ENCODE measurements around the gene SIRPG. TPM values are rescaled to one million over a fixed set of nuclear protein-coding genes. Genes with fewer than 3 reads are reported as not detected.
"Not testable (repeated sequence)": the region's sequence is repeated elsewhere in the genome, so short reads cannot be mapped to it uniquely, and the experiment has no call there.

The SIRPG gene
- polyA plus RNA-seq, result under 1 TPM; 0.62 to 0.79 TPM

DNA sequence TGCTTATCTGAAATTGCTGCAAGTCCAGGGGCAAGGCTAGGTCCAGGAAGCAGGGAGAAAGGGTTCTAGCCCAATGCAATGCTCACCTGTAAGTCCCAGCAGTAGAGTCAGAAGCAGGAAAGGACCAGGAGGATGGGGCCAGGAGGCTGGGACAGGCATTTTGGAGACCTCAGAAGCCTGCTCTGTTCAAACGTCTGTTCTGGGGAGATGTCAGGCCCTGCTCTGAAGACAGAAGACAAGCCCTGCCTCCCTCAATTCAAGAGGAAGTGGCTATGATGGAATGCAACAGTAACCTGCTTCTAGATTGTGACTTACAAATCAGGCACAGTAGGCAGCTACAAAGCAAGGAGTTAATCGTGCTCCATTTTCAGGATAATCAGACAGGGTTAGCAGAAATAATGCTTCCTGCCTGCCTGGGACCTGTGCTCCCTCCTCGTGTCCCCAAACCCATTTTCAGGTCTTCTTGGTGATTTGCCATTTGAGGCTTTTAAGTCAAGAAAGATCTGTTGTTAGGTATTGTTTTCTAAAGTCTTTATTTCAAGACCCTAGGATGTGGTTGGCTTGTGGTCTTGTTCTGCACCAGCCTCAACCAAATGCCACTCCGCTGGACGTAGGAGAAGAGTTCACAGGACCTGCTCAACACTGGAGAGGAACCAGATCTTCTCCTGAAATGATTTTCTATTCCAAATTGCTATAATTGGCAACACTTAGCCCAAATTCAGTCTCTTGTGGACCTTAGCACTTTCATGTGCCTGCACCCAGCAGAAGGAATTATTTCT is at the start of gene SIRPG:
SIRPG (minus strand) TSS at position 224 of the 779 bp plus-strand sequence; CDS start at position 159, 65 bp downstream.
- Histone ChIP-seq H3K4me3 (ENCODE audit: low read depth in 1 of 2, low read length in 2 of 2) (no peak within 1 kb of the TSS), H3K27ac (ENCODE audit: low read depth in 2 of 2, low read length in 1 of 2) (peak within 1 kb of the TSS; percentile 13 to 15), H3K36me3 (ENCODE audit: control insufficient read depth in 2 of 2, insufficient read depth in 2 of 2, low read length in 1 of 2) (no peaks in the 10 kb centered on the region), H3K9me3 (ENCODE audit: control insufficient read depth in 2 of 2, insufficient read depth in 1 of 2, low read depth in 1 of 2, low read length in 1 of 2) (no peaks in the 10 kb centered on the region), H3K27me3 (ENCODE audit: control insufficient read depth in 1 of 2, insufficient read depth in 2 of 2, low read length in 2 of 2) (no peaks in the 10 kb centered on the region), H3K4me1 (ENCODE audit: control insufficient read depth in 2 of 2, insufficient read depth in 2 of 2, low read length in 1 of 2) (no peaks in the 10 kb centered on the region)
- WGBS, 2 donors, result 59% methylated on average over 5 of the region's 5 CpGs

DNA sequence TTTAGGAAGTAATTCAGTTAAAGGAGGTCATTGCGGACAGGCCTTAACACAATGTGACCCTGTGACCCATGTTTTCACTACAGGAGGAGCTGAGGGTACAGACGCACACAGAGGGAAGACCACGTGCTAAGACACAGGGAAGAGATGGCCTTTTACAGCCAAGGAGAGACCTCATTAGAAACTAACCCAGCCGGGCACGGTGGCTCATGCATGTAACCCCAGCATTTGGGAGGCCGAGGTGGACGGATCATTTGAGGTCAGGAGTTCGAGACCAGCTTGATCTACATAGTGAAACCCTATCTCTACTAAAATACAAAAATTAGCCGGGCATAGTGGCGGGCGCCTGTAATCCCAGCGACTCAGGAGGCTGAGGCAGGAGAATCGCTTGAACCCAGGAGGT is 49.3 kb upstream of the SIRPG start:
- not testable (repeated sequence) for H3K36me3 ChIP-seq (ENCODE audit: control insufficient read depth in 2 of 2, insufficient read depth in 2 of 2, low read length in 1 of 2); H3K27me3 ChIP-seq (ENCODE audit: control insufficient read depth in 1 of 2, insufficient read depth in 2 of 2, low read length in 2 of 2); H3K4me3 ChIP-seq (ENCODE audit: low read depth in 1 of 2, low read length in 2 of 2); H3K9me3 ChIP-seq (ENCODE audit: control insufficient read depth in 2 of 2, insufficient read depth in 1 of 2, low read depth in 1 of 2, low read length in 1 of 2); H3K4me1 ChIP-seq (ENCODE audit: control insufficient read depth in 2 of 2, insufficient read depth in 2 of 2, low read length in 1 of 2); H3K27ac ChIP-seq (ENCODE audit: low read depth in 2 of 2, low read length in 1 of 2)
- WGBS, 2 donors, result 89 to 91% methylated on average over 13 of the region's 13 CpGs

GRCh38 chr20:1706079-1706478 is 48.5 kb upstream of the SIRPG start:
- H3K27me3 ChIP-seq (ENCODE audit: control insufficient read depth in 1 of 2, insufficient read depth in 2 of 2, low read length in 2 of 2), result peaks cover 0 to 2% of the 10 kb centered on the region in 2 donors
- no peaks in the 10 kb centered on the region for H3K4me1 ChIP-seq (ENCODE audit: control insufficient read depth in 2 of 2, insufficient read depth in 2 of 2, low read length in 1 of 2)
- WGBS, 2 donors, result 56 to 81% methylated on average over 1 of the region's 1 CpG
- H3K4me3 ChIP-seq (ENCODE audit: low read depth in 1 of 2, low read length in 2 of 2), result no peak overlapping the region
- no peak overlapping the region for H3K27ac ChIP-seq (ENCODE audit: low read depth in 2 of 2, low read length in 1 of 2)
- H3K36me3 ChIP-seq (ENCODE audit: control insufficient read depth in 2 of 2, insufficient read depth in 2 of 2, low read length in 1 of 2), result no peaks in the 10 kb centered on the region
- H3K9me3 ChIP-seq (ENCODE audit: control insufficient read depth in 2 of 2, insufficient read depth in 1 of 2, low read depth in 1 of 2, low read length in 1 of 2), result peaks cover 0 to 4% of the 10 kb centered on the region in 2 donors

DNA sequence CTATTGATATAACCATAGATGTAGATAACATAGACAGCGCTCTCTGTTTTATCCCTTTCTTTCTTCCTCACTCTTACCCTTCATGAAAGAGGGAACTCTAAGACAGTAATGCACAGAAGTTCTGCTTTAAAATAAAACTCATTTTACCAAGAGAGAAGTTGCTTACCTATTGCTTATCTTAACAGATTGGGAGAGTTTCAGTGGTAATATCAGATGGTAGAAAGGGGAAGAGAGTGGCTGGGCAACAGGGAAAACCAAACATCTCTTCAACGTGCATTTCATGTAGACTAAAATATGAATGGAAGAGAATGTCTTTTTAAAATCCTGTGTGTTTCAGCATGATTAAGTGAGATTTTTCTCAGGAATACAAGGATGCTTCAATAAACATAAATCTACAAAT is 45.3 kb upstream of the SIRPG start:
- Histone ChIP-seq H3K36me3 (ENCODE audit: control insufficient read depth in 2 of 2, insufficient read depth in 2 of 2, low read length in 1 of 2) (no peaks in the 10 kb centered on the region), H3K9me3 (ENCODE audit: control insufficient read depth in 2 of 2, insufficient read depth in 1 of 2, low read depth in 1 of 2, low read length in 1 of 2) (no peaks in the 10 kb centered on the region), H3K4me3 (ENCODE audit: low read depth in 1 of 2, low read length in 2 of 2) (no peak overlapping the region), H3K27ac (ENCODE audit: low read depth in 2 of 2, low read length in 1 of 2) (no peak overlapping the region), H3K27me3 (ENCODE audit: control insufficient read depth in 1 of 2, insufficient read depth in 2 of 2, low read length in 2 of 2) (peaks cover 0 to 2% of the 10 kb centered on the region in 2 donors), H3K4me1 (ENCODE audit: control insufficient read depth in 2 of 2, insufficient read depth in 2 of 2, low read length in 1 of 2) (no peaks in the 10 kb centered on the region)
- WGBS, 2 donors, result 65 to 81% methylated on average over 2 of the region's 2 CpGs

DNA sequence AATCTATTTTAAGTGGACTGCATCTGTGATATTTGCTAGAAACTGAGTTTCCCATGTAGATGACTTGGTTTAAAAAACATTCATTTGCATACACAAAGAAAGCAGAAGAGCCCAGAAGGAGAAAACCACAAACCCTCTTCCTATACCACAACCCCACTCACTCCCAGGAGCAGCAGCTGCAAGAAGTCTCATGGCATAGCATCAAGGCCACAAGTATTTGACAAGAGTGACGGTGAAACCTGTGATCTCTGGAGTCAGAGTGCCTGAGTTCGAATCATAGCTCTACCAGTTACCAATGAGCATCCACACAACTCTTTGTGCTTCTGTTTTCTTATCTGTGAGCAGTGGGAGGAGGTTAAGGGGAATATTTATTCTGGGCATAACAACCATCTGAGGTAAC is 44.7 kb upstream of the SIRPG start:
- H3K4me1 ChIP-seq (ENCODE audit: control insufficient read depth in 2 of 2, insufficient read depth in 2 of 2, low read length in 1 of 2), result no peaks in the 10 kb centered on the region
- peaks cover 0 to 2% of the 10 kb centered on the region in 2 donors for H3K27me3 ChIP-seq (ENCODE audit: control insufficient read depth in 1 of 2, insufficient read depth in 2 of 2, low read length in 2 of 2)
- 64 to 71% methylated on average over 2 of the region's 2 CpGs for WGBS, 2 donors
- H3K36me3 ChIP-seq (ENCODE audit: control insufficient read depth in 2 of 2, insufficient read depth in 2 of 2, low read length in 1 of 2), result no peaks in the 10 kb centered on the region
- H3K9me3 ChIP-seq (ENCODE audit: control insufficient read depth in 2 of 2, insufficient read depth in 1 of 2, low read depth in 1 of 2, low read length in 1 of 2), result no peaks in the 10 kb centered on the region
- H3K27ac ChIP-seq (ENCODE audit: low read depth in 2 of 2, low read length in 1 of 2), result no peak overlapping the region
- no peak overlapping the region for H3K4me3 ChIP-seq (ENCODE audit: low read depth in 1 of 2, low read length in 2 of 2)

GRCh38 chr20:1700990-1701389 is 43.4 kb upstream of the SIRPG start:
- H3K36me3 ChIP-seq (ENCODE audit: control insufficient read depth in 2 of 2, insufficient read depth in 2 of 2, low read length in 1 of 2), result no peaks in the 10 kb centered on the region
- H3K4me1 ChIP-seq (ENCODE audit: control insufficient read depth in 2 of 2, insufficient read depth in 2 of 2, low read length in 1 of 2), result peaks cover 0 to 3% of the 10 kb centered on the region in 2 donors
- H3K27me3 ChIP-seq (ENCODE audit: control insufficient read depth in 1 of 2, insufficient read depth in 2 of 2, low read length in 2 of 2), result no peaks in the 10 kb centered on the region
- no peaks in the 10 kb centered on the region for H3K9me3 ChIP-seq (ENCODE audit: control insufficient read depth in 2 of 2, insufficient read depth in 1 of 2, low read depth in 1 of 2, low read length in 1 of 2)
- no peak overlapping the region for H3K27ac ChIP-seq (ENCODE audit: low read depth in 2 of 2, low read length in 1 of 2)
- H3K4me3 ChIP-seq (ENCODE audit: low read depth in 1 of 2, low read length in 2 of 2), result no peak overlapping the region
- WGBS, 2 donors, result 67 to 82% methylated on average over 1 of the region's 1 CpG

DNA sequence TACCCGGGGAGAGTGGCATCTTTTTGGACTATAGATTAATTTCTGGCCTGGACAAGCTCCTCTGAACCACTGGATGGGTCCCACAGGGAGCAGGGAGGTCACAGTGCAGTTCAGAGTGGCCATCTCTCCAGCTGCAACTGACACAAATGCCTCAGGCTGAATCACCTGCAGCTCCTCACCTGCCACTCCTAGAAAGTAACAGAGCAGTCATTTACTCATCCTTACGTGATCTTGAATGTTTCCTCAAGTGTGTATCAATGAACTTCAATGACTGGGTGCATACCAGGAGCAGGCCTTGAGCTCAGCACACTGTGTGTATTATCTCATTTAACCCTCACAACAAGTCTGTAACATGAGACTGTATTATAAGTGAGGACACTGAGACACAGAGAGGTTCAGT is 40.0 kb upstream of the SIRPG start:
- no peak overlapping the region for H3K4me3 ChIP-seq (ENCODE audit: low read depth in 1 of 2, low read length in 2 of 2)
- H3K27me3 ChIP-seq (ENCODE audit: control insufficient read depth in 1 of 2, insufficient read depth in 2 of 2, low read length in 2 of 2), result no peaks in the 10 kb centered on the region
- H3K9me3 ChIP-seq (ENCODE audit: control insufficient read depth in 2 of 2, insufficient read depth in 1 of 2, low read depth in 1 of 2, low read length in 1 of 2), result no peaks in the 10 kb centered on the region
- peaks cover 0 to 3% of the 10 kb centered on the region in 2 donors for H3K4me1 ChIP-seq (ENCODE audit: control insufficient read depth in 2 of 2, insufficient read depth in 2 of 2, low read length in 1 of 2)
- no peaks in the 10 kb centered on the region for H3K36me3 ChIP-seq (ENCODE audit: control insufficient read depth in 2 of 2, insufficient read depth in 2 of 2, low read length in 1 of 2)
- 60 to 76% methylated on average over 2 of the region's 2 CpGs for WGBS, 2 donors
- no peak overlapping the region for H3K27ac ChIP-seq (ENCODE audit: low read depth in 2 of 2, low read length in 1 of 2)

DNA sequence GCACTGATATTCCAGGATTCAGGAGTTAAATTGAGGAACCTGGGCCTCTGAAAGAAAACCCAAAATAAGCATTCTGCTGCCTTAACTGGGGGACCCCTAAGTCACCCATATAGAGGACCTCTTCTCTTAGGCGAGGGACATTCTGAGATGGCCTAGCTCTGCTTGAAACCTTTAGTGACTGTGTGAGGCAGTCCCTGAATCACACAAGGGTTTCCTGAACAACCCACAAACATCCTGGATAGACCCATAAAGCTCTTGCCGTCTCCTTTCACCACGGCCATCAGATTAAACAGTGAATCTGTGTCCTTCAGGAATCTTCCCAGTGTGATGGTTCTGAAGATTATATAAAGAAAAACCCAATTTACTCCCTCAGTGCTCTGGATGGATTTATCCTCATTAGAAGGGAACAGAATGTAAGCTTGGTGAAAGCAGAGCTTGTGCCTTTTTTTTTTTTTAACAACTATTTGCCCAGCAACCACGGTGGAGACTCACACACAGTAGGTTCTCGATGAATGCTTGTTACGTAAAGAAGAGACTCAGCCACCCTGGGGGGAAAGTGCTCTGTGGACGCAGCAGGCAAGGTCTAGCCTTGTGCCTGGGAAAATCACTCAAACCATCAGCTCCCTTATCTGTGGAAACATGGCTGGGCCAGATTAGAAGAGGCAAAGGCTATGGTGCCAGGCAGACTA is 39.1 kb upstream of the SIRPG start:
- Histone ChIP-seq H3K27me3 (ENCODE audit: control insufficient read depth in 1 of 2, insufficient read depth in 2 of 2, low read length in 2 of 2) (no peaks in the 10 kb centered on the region), H3K4me1 (ENCODE audit: control insufficient read depth in 2 of 2, insufficient read depth in 2 of 2, low read length in 1 of 2) (peaks cover 0 to 3% of the 10 kb centered on the region in 2 donors), H3K9me3 (ENCODE audit: control insufficient read depth in 2 of 2, insufficient read depth in 1 of 2, low read depth in 1 of 2, low read length in 1 of 2) (no peaks in the 10 kb centered on the region), H3K27ac (ENCODE audit: low read depth in 2 of 2, low read length in 1 of 2) (no peak overlapping the region), H3K4me3 (ENCODE audit: low read depth in 1 of 2, low read length in 2 of 2) (no peak overlapping the region), H3K36me3 (ENCODE audit: control insufficient read depth in 2 of 2, insufficient read depth in 2 of 2, low read length in 1 of 2) (no peaks in the 10 kb centered on the region)
- WGBS, 2 donors, result 70 to 73% methylated on average over 7 of the region's 7 CpGs

DNA sequence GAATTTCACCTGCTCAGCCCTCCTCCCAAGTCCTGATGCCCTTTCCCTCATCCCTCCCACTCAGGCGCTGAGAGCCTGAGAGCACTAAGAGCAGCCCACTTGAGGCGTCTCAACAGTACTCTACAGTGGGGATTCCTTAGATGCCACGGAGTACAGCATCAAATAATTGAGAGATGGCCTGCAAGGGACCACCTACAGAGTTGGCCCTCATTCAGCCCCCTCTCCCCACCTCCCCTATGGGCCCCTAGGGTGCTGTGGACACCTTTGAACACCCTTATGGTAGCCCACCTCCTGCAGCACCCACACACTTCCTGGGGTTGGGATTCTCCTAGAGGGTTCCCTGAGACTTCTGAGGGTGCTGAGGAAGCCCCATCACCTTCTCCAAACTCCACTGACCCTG is 37.1 kb upstream of the SIRPG start:
- WGBS, 2 donors, result 82 to 83% methylated on average over 3 of the region's 3 CpGs
- Histone ChIP-seq H3K4me1 (ENCODE audit: control insufficient read depth in 2 of 2, insufficient read depth in 2 of 2, low read length in 1 of 2) (peaks cover 0 to 3% of the 10 kb centered on the region in 2 donors), H3K27ac (ENCODE audit: low read depth in 2 of 2, low read length in 1 of 2) (no peak overlapping the region), H3K9me3 (ENCODE audit: control insufficient read depth in 2 of 2, insufficient read depth in 1 of 2, low read depth in 1 of 2, low read length in 1 of 2) (peaks cover 0 to 4% of the 10 kb centered on the region in 2 donors), H3K4me3 (ENCODE audit: low read depth in 1 of 2, low read length in 2 of 2) (no peak overlapping the region), H3K27me3 (ENCODE audit: control insufficient read depth in 1 of 2, insufficient read depth in 2 of 2, low read length in 2 of 2) (no peaks in the 10 kb centered on the region), H3K36me3 (ENCODE audit: control insufficient read depth in 2 of 2, insufficient read depth in 2 of 2, low read length in 1 of 2) (no peaks in the 10 kb centered on the region)
